OCI-LY1 (cell line): Measurements from ENCODE around the gene ZNF324B.
A peak's percentile ranks its signal among the peaks of the same experiment; 100 is the strongest.

ENCODE experiments used
- H2AFZ ChIP-seq: fragments of 200-600 bp; sonication (generic), shearing (Covaris generic); 2 replicates; pipeline ENCODE4 v1.6.0; 2014; ENCODE audit warnings: antibody characterized with exemption, mild to moderate bottlenecking, low read length
- H3F3A ChIP-seq: fragments of 200-600 bp; sonication (generic), shearing (Covaris generic); 2 replicates; pipeline ENCODE4 v1.6.0; 2014; ENCODE audit warnings: mild to moderate bottlenecking, antibody characterized with exemption, low read length, moderate library complexity; ENCODE audit not compliant: insufficient read depth
- H3K27ac ChIP-seq: fragments of 200-600 bp; sonication (generic); 2 replicates; pipeline ENCODE4 v1.5.1; 2014; ENCODE audit warnings: low read length, mixed run types, mild to moderate bottlenecking, low read depth; ENCODE audit not compliant: poor library complexity, severe bottlenecking
- H3K27me3 ChIP-seq: fragments of 200-600 bp; sonication (generic); 2 replicates; pipeline ENCODE4 v1.6.0; 2014; ENCODE audit warnings: antibody characterized with exemption, mild to moderate bottlenecking, low read length, moderate library complexity; ENCODE audit not compliant: insufficient read depth
- H3K36me3 ChIP-seq: fragments of 200-600 bp; sonication (generic); 2 replicates; pipeline ENCODE4 v1.6.1; 2014; ENCODE audit warnings: mild to moderate bottlenecking, antibody characterized with exemption, low read length, moderate library complexity, mixed read lengths; ENCODE audit not compliant: insufficient read depth
- H3K4me1 ChIP-seq: fragments of 200-600 bp; sonication (generic); 2 replicates; pipeline ENCODE4 v1.5.1; 2014; ENCODE audit warnings: mild to moderate bottlenecking, low read length, moderate library complexity; ENCODE audit not compliant: insufficient read depth, severe bottlenecking
- H3K4me2 ChIP-seq: fragments of 200-600 bp; sonication (generic), shearing (Covaris generic); 2 replicates; pipeline ENCODE4 v1.6.1; 2014; ENCODE audit warnings: low read length
- H3K4me3 ChIP-seq: fragments of 200-600 bp; sonication (generic); 2 replicates; pipeline ENCODE4 v1.5.1; 2014; ENCODE audit warnings: low read length, low read depth, mild to moderate bottlenecking, mixed read lengths; ENCODE audit not compliant: poor library complexity, severe bottlenecking
- H3K79me2 ChIP-seq: fragments of 200-600 bp; shearing (Covaris generic); 2 replicates; pipeline ENCODE4 v1.6.1; 2016; ENCODE audit warnings: mixed run types, low read length, mixed read lengths; ENCODE audit not compliant: insufficient read depth
- H3K9ac ChIP-seq: fragments of 200-600 bp; sonication (generic), shearing (Covaris generic); 2 replicates; pipeline ENCODE4 v1.6.1; 2014; ENCODE audit warnings: mild to moderate bottlenecking, low read length, mixed read lengths
- H3K9me2 ChIP-seq: fragments of 200-600 bp; sonication (generic), shearing (Covaris generic); 2 replicates; pipeline ENCODE4 v1.6.1; 2014; ENCODE audit warnings: low read depth, mild to moderate bottlenecking, low read length, mixed read lengths
- H3K9me3 ChIP-seq: fragments of 200-600 bp; shearing (Covaris generic); 2 replicates; pipeline ENCODE4 v1.6.1; 2014; ENCODE audit warnings: low read length, mixed read lengths
- H4K20me1 ChIP-seq: fragments of 200-600 bp; sonication (generic), shearing (Covaris generic); 2 replicates; pipeline ENCODE4 v1.6.0; 2016; ENCODE audit warnings: mild to moderate bottlenecking, low read length; ENCODE audit not compliant: insufficient read depth
- EZH2 ChIP-seq: fragments of 200-600 bp; sonication (generic), shearing (Covaris generic); IDR thresholded peaks from 2 replicates; pipeline ENCODE4 v1.8.0; 2017; ENCODE audit warnings: borderline replicate concordance, mixed run types, mild to moderate bottlenecking, antibody characterized with exemption, low read length, moderate library complexity, mixed read lengths
- TF ChIP-seq, protein P1 (sequence below): fragments of 200-600 bp; sonication (generic), shearing (Covaris generic); IDR thresholded peaks from 2 replicates; pipeline ENCODE4 v1.5.1; 2017; ENCODE audit warnings: mild to moderate bottlenecking, antibody characterized with exemption, low read length, moderate library complexity, mixed read lengths

ZNF324B gene

DNA sequence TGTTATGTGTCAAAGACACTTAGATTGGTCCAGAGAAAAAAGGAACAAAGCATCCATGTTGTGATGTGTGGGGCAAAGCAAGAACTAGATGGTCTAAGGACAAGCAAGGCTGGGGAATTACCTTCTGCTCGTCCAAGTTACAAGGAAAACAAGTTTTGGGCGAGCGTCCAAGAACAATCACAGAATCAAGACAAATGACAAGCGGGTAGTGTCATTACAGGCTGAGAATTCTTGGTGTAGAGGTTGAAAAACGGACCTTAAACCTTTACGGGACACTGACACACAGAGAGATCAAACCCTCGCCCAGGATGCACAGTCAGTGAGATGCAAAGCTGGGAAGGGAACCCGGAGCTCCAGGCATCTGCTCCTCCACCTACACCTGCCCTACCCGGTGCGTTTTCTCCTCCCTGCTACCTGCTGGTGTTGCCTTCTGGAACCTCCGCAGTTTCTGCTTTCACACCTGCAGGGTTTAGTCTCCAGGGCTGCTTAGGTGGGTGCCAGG is 515 bp upstream of the ZNF324B start:
- Histone ChIP-seq H3K79me2 (no peaks in the 10 kb centered on the region), H3K27me3 (no peaks in the 10 kb centered on the region), H2AFZ (peak overlapping the region; percentile 75; the same call in 1 of the 2 replicates), H3K4me1 (peaks cover 15% of the 10 kb centered on the region), H4K20me1 (no peaks in the 10 kb centered on the region), H3K9ac (peak overlapping the region; percentile 46; the same call in 1 of the 2 replicates), H3K27ac (no peak overlapping the region), H3K4me3 (peak overlapping the region; percentile 81), H3K9me3 (0 out of 2 replicates have a peak, but pooled peaks cover 5% of the 10 kb centered on the region), H3F3A (no peaks in the 10 kb centered on the region), H3K36me3 (peaks cover 11% of the 10 kb centered on the region), H3K9me2 (no peaks in the 10 kb centered on the region), H3K4me2 (peak overlapping the region; percentile 83)
- TF ChIP-seq, protein P1, sequence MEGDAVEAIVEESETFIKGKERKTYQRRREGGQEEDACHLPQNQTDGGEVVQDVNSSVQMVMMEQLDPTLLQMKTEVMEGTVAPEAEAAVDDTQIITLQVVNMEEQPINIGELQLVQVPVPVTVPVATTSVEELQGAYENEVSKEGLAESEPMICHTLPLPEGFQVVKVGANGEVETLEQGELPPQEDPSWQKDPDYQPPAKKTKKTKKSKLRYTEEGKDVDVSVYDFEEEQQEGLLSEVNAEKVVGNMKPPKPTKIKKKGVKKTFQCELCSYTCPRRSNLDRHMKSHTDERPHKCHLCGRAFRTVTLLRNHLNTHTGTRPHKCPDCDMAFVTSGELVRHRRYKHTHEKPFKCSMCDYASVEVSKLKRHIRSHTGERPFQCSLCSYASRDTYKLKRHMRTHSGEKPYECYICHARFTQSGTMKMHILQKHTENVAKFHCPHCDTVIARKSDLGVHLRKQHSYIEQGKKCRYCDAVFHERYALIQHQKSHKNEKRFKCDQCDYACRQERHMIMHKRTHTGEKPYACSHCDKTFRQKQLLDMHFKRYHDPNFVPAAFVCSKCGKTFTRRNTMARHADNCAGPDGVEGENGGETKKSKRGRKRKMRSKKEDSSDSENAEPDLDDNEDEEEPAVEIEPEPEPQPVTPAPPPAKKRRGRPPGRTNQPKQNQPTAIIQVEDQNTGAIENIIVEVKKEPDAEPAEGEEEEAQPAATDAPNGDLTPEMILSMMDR, result no peak
- no peak for TF ChIP-seq EZH2

DNA sequence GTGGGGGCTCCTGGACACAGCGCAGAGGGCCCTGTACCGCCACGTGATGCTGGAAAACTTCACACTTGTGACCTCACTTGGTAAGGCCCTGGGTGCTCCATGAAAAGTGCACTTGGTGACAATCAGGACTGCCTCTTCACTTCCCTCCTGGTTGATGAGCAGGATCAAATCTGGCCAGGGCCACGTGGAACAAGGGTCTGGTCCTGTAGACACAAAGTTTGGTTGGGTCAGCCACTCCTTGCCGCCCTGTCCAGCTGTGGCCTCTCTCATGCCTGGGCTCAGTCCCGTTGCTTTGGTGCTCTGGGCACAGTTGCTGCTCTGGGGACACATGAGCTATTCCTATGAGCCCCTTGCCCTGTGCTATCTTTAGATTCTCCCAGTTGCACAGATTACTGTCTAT is 2.3 kb downstream of the ZNF324B start:
- Histone ChIP-seq H4K20me1 (no peaks in the 10 kb centered on the region), H3K27ac (no peak overlapping the region), H2AFZ (no peak overlapping the region), H3K27me3 (no peaks in the 10 kb centered on the region), H3K9me2 (no peaks in the 10 kb centered on the region), H3K4me2 (no peak overlapping the region), H3K4me1 (peaks cover 15% of the 10 kb centered on the region), H3K9ac (no peak overlapping the region), H3K79me2 (no peaks in the 10 kb centered on the region), H3F3A (no peaks in the 10 kb centered on the region), H3K9me3 (0 out of 2 replicates have a peak, but pooled peaks cover 5% of the 10 kb centered on the region), H3K4me3 (no peak overlapping the region), H3K36me3 (peaks cover 32% of the 10 kb centered on the region)
- no peak for TF ChIP-seq EZH2
- TF ChIP-seq, protein P1, result no peak

DNA sequence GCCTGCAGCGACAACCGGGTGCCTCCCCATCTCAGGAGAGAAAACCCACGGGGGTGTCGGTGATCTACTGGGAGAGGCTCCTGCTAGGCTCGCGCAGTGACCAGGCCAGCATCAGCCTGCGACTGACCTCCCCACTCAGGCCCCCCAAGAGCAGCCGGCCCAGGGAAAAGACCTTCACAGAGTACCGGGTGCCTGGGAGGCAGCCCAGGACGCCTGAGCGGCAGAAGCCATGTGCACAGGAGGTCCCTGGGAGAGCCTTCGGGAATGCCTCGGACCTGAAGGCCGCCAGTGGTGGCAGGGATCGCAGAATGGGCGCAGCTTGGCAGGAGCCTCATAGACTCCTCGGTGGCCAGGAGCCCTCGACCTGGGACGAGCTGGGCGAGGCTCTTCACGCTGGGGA is 3.9 kb downstream of the ZNF324B start:
- H3K79me2 ChIP-seq, result no peaks in the 10 kb centered on the region
- no peaks in the 10 kb centered on the region for H4K20me1 ChIP-seq
- H3K27ac ChIP-seq, result no peak overlapping the region
- no peak overlapping the region for H3K4me2 ChIP-seq
- no peaks in the 10 kb centered on the region for H3K9me2 ChIP-seq
- no peaks in the 10 kb centered on the region for H3K9me3 ChIP-seq
- TF ChIP-seq, protein P1, result no peak
- no peak for TF ChIP-seq EZH2
- peaks cover 36% of the 10 kb centered on the region for H3K36me3 ChIP-seq
- peaks cover 15% of the 10 kb centered on the region for H3K4me1 ChIP-seq
- no peak overlapping the region for H3K4me3 ChIP-seq
- no peaks in the 10 kb centered on the region for H3F3A ChIP-seq
- no peak overlapping the region for H3K9ac ChIP-seq
- H3K27me3 ChIP-seq, result no peaks in the 10 kb centered on the region
- H2AFZ ChIP-seq, result no peak overlapping the region
